ENCODE results near the gene NBL1. TPM values are rescaled to one million over a fixed set of nuclear protein-coding genes. Genes with fewer than 3 reads are reported as not detected.

NBL1 gene
- total and polyA plus RNA-seq, 2 experiments from 2014 or later: 6.1 to 10.6 TPM

- TF ChIP-seq REST (IDR thresholded peaks at IDR 0.05; ENCODE audit: unreplicated experiment): no peak
These were observed 13.3 kb upstream of the NBL1 start (continued) for GRCh38 chr1:19630720-19631395.

GRCh38 chr1:19632211-19632610 lies 11.9 kb upstream of the NBL1 start:
- no peaks in the 10 kb centered on the region for H3K36me3 ChIP-seq (ENCODE audit: insufficient read depth)
- no peaks in the 10 kb centered on the region for H3K27me3 ChIP-seq (ENCODE audit: insufficient read depth)
- H3K27ac Mint-ChIP-seq: no peak overlapping the region
- H3K4me2 ChIP-seq: no peak overlapping the region
- no peak for DNase-seq (ENCODE audit: low spot score)
- H3K4me3 Mint-ChIP-seq: no peak overlapping the region
- TF ChIP-seq STAT1 (IDR thresholded peaks at IDR 0.05; ENCODE audit: unreplicated experiment) (no peak), CTCF (conservative IDR thresholded peaks at IDR 0.05; ENCODE audit: low read depth in 2 of 2) (no peak), ZNF462 (CRISPR knock-in tag; IDR thresholded peaks at IDR 0.05) (no peak), CREB1 (CRISPR knock-in tag; IDR thresholded peaks at IDR 0.05; ENCODE audit: low read depth) (no peak), NANOG (IDR thresholded peaks at IDR 0.05; ENCODE audit: borderline replicate concordance) (no peak), JUNB (IDR thresholded peaks at IDR 0.05; ENCODE audit: unreplicated experiment) (no peak), ZNF331 (CRISPR knock-in tag; IDR thresholded peaks at IDR 0.05; ENCODE audit: low read depth) (no peak), ZNF114 (CRISPR knock-in tag; IDR thresholded peaks at IDR 0.05) (no peak), POLR2AphosphoS5 (IDR thresholded peaks at IDR 0.05; ENCODE audit: low read depth) (no peak), EZH2 (IDR thresholded peaks at IDR 0.05; ENCODE audit: low read depth, unreplicated experiment) (no peak), ETS1 (IDR thresholded peaks at IDR 0.05) (no peak)
- H3K4me1 ChIP-seq (ENCODE audit: insufficient read depth): peaks cover 16% of the 10 kb centered on the region
- no peaks in the 10 kb centered on the region; the same call in 1 of the 2 replicates for H4K20me1 ChIP-seq (replicated peaks; ENCODE audit: insufficient read depth)
- H3K4me1 Mint-ChIP-seq: peaks cover 20% of the 10 kb centered on the region
- peaks cover 8% of the 10 kb centered on the region for H3K27me3 Mint-ChIP-seq (ENCODE audit: insufficient read depth, low read depth, poor library complexity)
- ATAC-seq: no peak
- H2AFZ ChIP-seq: no peak overlapping the region
- H3K9me3 Mint-ChIP-seq: no peaks in the 10 kb centered on the region
- H3K79me2 ChIP-seq (replicated peaks; ENCODE audit: insufficient read depth): no peaks in the 10 kb centered on the region
- no peak overlapping the region for H3K27ac ChIP-seq (ENCODE audit: low read depth)
- H3K36me3 Mint-ChIP-seq (ENCODE audit: low read depth): peaks cover 9% of the 10 kb centered on the region; the same call in 2 of the 3 replicates
- H3F3A ChIP-seq (replicated peaks; ENCODE audit: low read depth): no peaks in the 10 kb centered on the region
- H3K9me2 ChIP-seq (ENCODE audit: insufficient read depth): no peaks in the 10 kb centered on the region
- no peak overlapping the region for H3K4me3 ChIP-seq

All from GM23338 (cell line).